DOHH2 (cell line): ENCODE measurements around the gene OR52D1.

Experiments used
- H3F3A ChIP-seq: fragments of 200-600 bp; sonication (generic), shearing (Covaris generic); 2 replicates; pipeline ENCODE4 v1.6.0; 2016; ENCODE audit warnings: antibody characterized with exemption, mild to moderate bottlenecking; ENCODE audit not compliant: control insufficient read depth, insufficient read depth
- H3K27ac ChIP-seq: fragments of 200-600 bp; sonication (generic); 2 replicates; pipeline ENCODE4 v1.5.1; 2014; ENCODE audit warnings: low read depth, mild to moderate bottlenecking, low read length, moderate library complexity
- H3K27me3 ChIP-seq: fragments of 200-600 bp; sonication (generic); 2 replicates; pipeline ENCODE4 v1.6.1; 2014; ENCODE audit warnings: mild to moderate bottlenecking, low read length, mixed read lengths; ENCODE audit not compliant: control insufficient read depth
- H3K36me3 ChIP-seq: fragments of 200-600 bp; sonication (generic); 2 replicates; pipeline ENCODE4 v1.6.1; 2014; ENCODE audit warnings: mild to moderate bottlenecking, low read length, moderate library complexity, mixed read lengths; ENCODE audit not compliant: control insufficient read depth
- H3K4me1 ChIP-seq: fragments of 200-600 bp; sonication (generic); 2 replicates; pipeline ENCODE4 v1.6.1; 2014; ENCODE audit warnings: mild to moderate bottlenecking, low read length, mixed read lengths; ENCODE audit not compliant: control insufficient read depth
- H3K4me2 ChIP-seq: fragments of 200-600 bp; sonication (generic); 2 replicates; pipeline ENCODE4 v1.6.0; 2014; ENCODE audit warnings: mild to moderate bottlenecking, low read length, moderate library complexity
- H3K4me3 ChIP-seq: fragments of 200-600 bp; sonication (generic); 2 replicates; pipeline ENCODE4 v1.5.1; 2014; ENCODE audit warnings: mild to moderate bottlenecking, low read length, mixed read lengths
- H3K79me2 ChIP-seq: fragments of 200-600 bp; sonication (generic); 2 replicates; pipeline ENCODE4 v1.6.1; 2014; ENCODE audit warnings: mild to moderate bottlenecking, low read length, mixed read lengths; ENCODE audit not compliant: control insufficient read depth
- H3K9me2 ChIP-seq: fragments of 200-600 bp; sonication (generic); replicated peaks from 2 replicates; pipeline ENCODE4 v1.6.1; 2014; ENCODE audit warnings: mild to moderate bottlenecking, low read length, mixed read lengths; ENCODE audit not compliant: control insufficient read depth
- H3K9me3 ChIP-seq: fragments of 200-600 bp; sonication (generic); 2 replicates; pipeline ENCODE4 v1.6.1; 2014; ENCODE audit warnings: antibody characterized with exemption, low read length, mixed read lengths; ENCODE audit not compliant: control insufficient read depth, insufficient read depth
- H4K20me1 ChIP-seq: fragments of 200-600 bp; sonication (generic); 2 replicates; pipeline ENCODE4 v1.6.0; 2014; ENCODE audit warnings: low read depth, mild to moderate bottlenecking, antibody characterized with exemption, low read length, moderate library complexity; ENCODE audit not compliant: control insufficient read depth, insufficient read depth
- CTCF ChIP-seq: fragments of 200-600 bp; sonication (generic); IDR thresholded peaks from one replicate; pipeline ENCODE4 v1.5.1; 2014; ENCODE audit warnings: antibody characterized with exemption, mild to moderate bottlenecking, low read depth, low read length; ENCODE audit not compliant: poor library complexity, severe bottlenecking
- EZH2phosphoT487 ChIP-seq: fragments of 200-600 bp; sonication (generic); IDR thresholded peaks from 2 replicates; pipeline ENCODE4 v1.6.1; 2017; ENCODE audit warnings: borderline replicate concordance, mild to moderate bottlenecking, antibody characterized with exemption, low read length, moderate library complexity, mixed read lengths

The OR52D1 gene

GRCh38 chr11:5486421-5486820 is 2.1 kb upstream of the OR52D1 start:
- Histone ChIP-seq H3K4me2 (no peak overlapping the region), H3K4me3 (no peak overlapping the region), H3K36me3 (no peaks in the 10 kb centered on the region), H3F3A (no peaks in the 10 kb centered on the region), H3K9me3 (no peaks in the 10 kb centered on the region), H3K4me1 (no peaks in the 10 kb centered on the region), H3K9me2 (no peaks in the 10 kb centered on the region), H3K79me2 (no peaks in the 10 kb centered on the region), H4K20me1 (no peaks in the 10 kb centered on the region), H3K27ac (no peak overlapping the region), H3K27me3 (peaks cover 3% of the 10 kb centered on the region; the same call in 1 of the 2 replicates)
- TF ChIP-seq CTCF (no peak), EZH2phosphoT487 (no peak)

- Histone ChIP-seq H3K36me3 (no peaks in the 10 kb centered on the region), H3K4me2 (no peak overlapping the region), H4K20me1 (no peaks in the 10 kb centered on the region), H3F3A (no peaks in the 10 kb centered on the region), H3K9me2 (no peaks in the 10 kb centered on the region), H3K27me3 (peaks cover 3% of the 10 kb centered on the region; the same call in 1 of the 2 replicates), H3K4me1 (no peaks in the 10 kb centered on the region), H3K27ac (no peak overlapping the region), H3K4me3 (no peak overlapping the region), H3K9me3 (no peaks in the 10 kb centered on the region), H3K79me2 (no peaks in the 10 kb centered on the region)
- no peak for TF ChIP-seq CTCF
- TF ChIP-seq EZH2phosphoT487, result no peak
Measured at GRCh38 chr11:5488798-5489399, 414 bp downstream of the OR52D1 start.

GRCh38 chr11:5489576-5490357 is 1.3 kb downstream of the OR52D1 start:
- H3K4me1 ChIP-seq, result no peaks in the 10 kb centered on the region
- no peak overlapping the region for H3K4me3 ChIP-seq
- H3K9me2 ChIP-seq, result no peaks in the 10 kb centered on the region
- H3K27me3 ChIP-seq, result peaks cover 3% of the 10 kb centered on the region; the same call in 1 of the 2 replicates
- TF ChIP-seq CTCF (no peak), EZH2phosphoT487 (no peak)
- H3K36me3 ChIP-seq, result no peaks in the 10 kb centered on the region
- no peaks in the 10 kb centered on the region for H3F3A ChIP-seq
- H3K4me2 ChIP-seq, result no peak overlapping the region
- H3K9me3 ChIP-seq, result no peaks in the 10 kb centered on the region
- H4K20me1 ChIP-seq, result no peaks in the 10 kb centered on the region
- no peak overlapping the region for H3K27ac ChIP-seq
- H3K79me2 ChIP-seq, result no peaks in the 10 kb centered on the region
